Measurements from ENCODE around the gene VAPA. TPM values are rescaled to one million over a fixed set of nuclear protein-coding genes. Genes with fewer than 3 reads are reported as not detected.

VAPA gene
- total and polyA plus RNA-seq, 9 of the 15 experiments (the other 6 are each of a cell fraction or from before 2014, with no cell fraction given): 219 to 902 (median 526) TPM

DNA sequence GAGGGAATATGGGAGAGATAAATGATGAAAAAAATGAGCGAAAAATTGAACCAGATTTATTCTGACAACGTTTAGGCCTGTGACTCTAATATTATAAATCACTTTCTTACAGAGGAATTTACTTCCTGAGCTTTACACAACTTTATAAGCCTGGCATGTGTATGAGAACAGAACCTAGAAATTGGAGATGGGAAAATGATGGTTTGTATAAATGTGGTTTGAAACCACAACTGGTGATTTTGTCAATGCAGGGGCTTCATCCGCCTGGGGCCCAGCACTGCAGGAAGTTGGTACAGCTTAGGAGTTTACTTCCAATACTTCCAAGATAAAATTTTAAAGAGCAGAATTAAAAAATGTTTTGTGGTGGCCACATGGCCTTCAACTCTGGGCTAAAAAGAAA, 82.3 kb downstream of the VAPA start:
- Histone ChIP-seq H3K9ac (ENCODE audit: insufficient read depth in 1 of 2, low read depth in 2 of 2, low read length in 2 of 2) (no peak overlapping the region), H3K36me3 (ENCODE audit: control insufficient read depth, insufficient read depth, low read length) (no peaks in the 10 kb centered on the region), H3K79me2 (ENCODE audit: control insufficient read depth, insufficient read depth, low read length) (no peaks in the 10 kb centered on the region), H3K27me3 (ENCODE audit: control insufficient read depth in 2 of 2, insufficient read depth in 2 of 2, low read length in 2 of 2) (peaks cover 28 to 48% of the 10 kb centered on the region in 2 experiments), H3K4me2 (ENCODE audit: insufficient read depth, low read length) (no peak overlapping the region), H4K20me1 (replicated peaks; ENCODE audit: control insufficient read depth, insufficient read depth, low read length) (no peaks in the 10 kb centered on the region), H3K9me3 (replicated peaks; ENCODE audit: control insufficient read depth, insufficient read depth, low read depth, low read length) (no peaks in the 10 kb centered on the region), H3K4me1 (replicated peaks in 1 of 2; ENCODE audit: control insufficient read depth in 2 of 2, insufficient read depth in 2 of 2, low read length in 2 of 2) (no peaks in the 10 kb centered on the region), H3K4me3 (no peak overlapping the region), H3K27ac (ENCODE audit: extremely low read depth, low read depth, low read length) (no peak overlapping the region), H2AFZ (ENCODE audit: low read depth, low read length) (no peak overlapping the region), H3K9me1 (ENCODE audit: control insufficient read depth, insufficient read depth, low read length) (no peaks in the 10 kb centered on the region)
- 0% methylated on average over 3 of the region's 3 CpGs for WGBS (ENCODE audit: insufficient coverage, low coverage, missing lambda C conversion rate)
- FAIRE-seq (no peak), DNase-seq (ENCODE audit: extremely low read depth in 1 of 4, low spot score in 3 of 4) (no peak), ATAC-seq (no peak)
- in situ Hi-C loops (cut with MboI) (no loop called here), intact Hi-C loops (cut with micrococcal nuclease) (no loop called here)
- CTCF ChIA-PET (ENCODE audit: low intra/inter-chr PET ratio): no interaction called here
- BruUV-seq (replicated peaks): no TSS peak
- POLR2A ChIA-PET: no interaction called here
- TF ChIP-seq RBM17 (IDR thresholded peaks at IDR 0.05; ENCODE audit: borderline replicate concordance, low read depth, low read length) (no peak), TAF7 (tag; IDR thresholded peaks at IDR 0.05) (no peak)

DNA sequence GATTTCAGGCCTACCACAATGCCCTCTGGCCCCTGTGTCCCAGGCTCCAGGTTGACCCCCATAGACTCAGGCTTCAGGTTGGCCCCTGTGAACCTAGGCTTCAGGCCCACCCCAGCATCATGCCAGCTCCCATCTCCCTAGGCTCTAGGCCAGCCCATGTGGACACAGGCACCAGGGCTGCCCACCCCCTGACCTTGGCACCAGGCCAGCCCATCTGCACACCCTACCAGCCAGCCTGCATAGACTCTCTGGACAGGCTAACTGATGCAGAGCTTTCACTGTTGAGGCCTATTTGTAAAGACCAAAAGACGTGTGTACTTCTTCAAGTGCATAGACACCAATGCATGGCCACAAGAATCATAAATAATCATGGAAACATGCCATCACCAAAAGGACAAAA, 83.9 kb downstream of the VAPA start:
- H4K20me1 ChIP-seq (replicated peaks; ENCODE audit: control insufficient read depth, insufficient read depth, low read length): no peaks in the 10 kb centered on the region
- H3K9me3 ChIP-seq (replicated peaks; ENCODE audit: control insufficient read depth, insufficient read depth, low read depth, low read length): no peaks in the 10 kb centered on the region
- ChIA-PET POLR2A (no interaction called here), CTCF (ENCODE audit: low intra/inter-chr PET ratio) (no interaction called here)
- no peak overlapping the region for H2AFZ ChIP-seq (ENCODE audit: low read depth, low read length)
- in situ Hi-C loops (cut with MboI): no loop called here
- intact Hi-C loops (cut with micrococcal nuclease): no loop called here
- no peak overlapping the region for H3K9ac ChIP-seq (ENCODE audit: insufficient read depth in 1 of 2, low read depth in 2 of 2, low read length in 2 of 2)
- no peak overlapping the region for H3K4me3 ChIP-seq
- H3K27me3 ChIP-seq (ENCODE audit: control insufficient read depth in 2 of 2, insufficient read depth in 2 of 2, low read length in 2 of 2): peaks cover 12 to 31% of the 10 kb centered on the region in 2 experiments; a peak in 4 of 5 replicates
- BruUV-seq (replicated peaks): no TSS peak
- WGBS (ENCODE audit: insufficient coverage, low coverage, missing lambda C conversion rate): 0% methylated on average over 1 of the region's 1 CpG
- no peak for FAIRE-seq
- H3K27ac ChIP-seq (ENCODE audit: extremely low read depth, low read depth, low read length): no peak overlapping the region
- no peaks in the 10 kb centered on the region for H3K9me1 ChIP-seq (ENCODE audit: control insufficient read depth, insufficient read depth, low read length)
- H3K4me1 ChIP-seq (replicated peaks in 1 of 2; ENCODE audit: control insufficient read depth in 2 of 2, insufficient read depth in 2 of 2, low read length in 2 of 2): no peaks in the 10 kb centered on the region
- H3K36me3 ChIP-seq (ENCODE audit: control insufficient read depth, insufficient read depth, low read length): no peaks in the 10 kb centered on the region
- H3K79me2 ChIP-seq (ENCODE audit: control insufficient read depth, insufficient read depth, low read length): no peaks in the 10 kb centered on the region
- TF ChIP-seq GTF2E2 (tag; IDR thresholded peaks at IDR 0.05): no peak
- TF ChIP-seq NFIC (IDR thresholded peaks at IDR 0.05): peak; percentile 62
- TF ChIP-seq MED1 (CRISPR knock-in tag; IDR thresholded peaks at IDR 0.05; ENCODE audit: borderline replicate concordance): no peak
- ATAC-seq: no peak
- no peak for DNase-seq (ENCODE audit: extremely low read depth in 1 of 4, low spot score in 3 of 4)
- H3K4me2 ChIP-seq (ENCODE audit: insufficient read depth, low read length): no peak overlapping the region
